Measurements from ENCODE around the gene TPCN2.
"Not testable (repeated sequence)": the region's sequence is repeated elsewhere in the genome, so short reads cannot be mapped to it uniquely, and the experiment has no call there.

TPCN2 gene

DNA sequence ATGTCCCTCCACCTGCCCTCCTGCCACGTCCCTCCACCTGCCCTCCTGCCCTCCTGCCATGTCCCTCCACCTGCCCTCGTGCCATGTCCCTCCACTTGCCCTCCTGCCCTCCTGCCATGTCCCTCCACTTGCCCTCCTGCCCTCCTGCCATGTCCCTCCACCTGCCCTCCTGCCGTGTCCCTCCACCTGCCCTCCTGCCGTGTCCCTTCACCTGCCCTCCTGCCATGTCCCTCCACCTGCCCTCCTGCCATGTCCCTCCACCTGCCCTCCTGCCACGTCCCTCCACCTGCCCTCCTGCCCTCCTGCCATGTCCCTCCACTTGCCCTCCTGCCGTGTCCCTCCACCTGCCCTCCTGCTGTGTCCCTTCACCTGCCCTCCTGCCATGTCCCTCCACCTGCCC, 28.2 kb downstream of the TPCN2 start:
- DNase-seq = not testable (repeated sequence)

DNA sequence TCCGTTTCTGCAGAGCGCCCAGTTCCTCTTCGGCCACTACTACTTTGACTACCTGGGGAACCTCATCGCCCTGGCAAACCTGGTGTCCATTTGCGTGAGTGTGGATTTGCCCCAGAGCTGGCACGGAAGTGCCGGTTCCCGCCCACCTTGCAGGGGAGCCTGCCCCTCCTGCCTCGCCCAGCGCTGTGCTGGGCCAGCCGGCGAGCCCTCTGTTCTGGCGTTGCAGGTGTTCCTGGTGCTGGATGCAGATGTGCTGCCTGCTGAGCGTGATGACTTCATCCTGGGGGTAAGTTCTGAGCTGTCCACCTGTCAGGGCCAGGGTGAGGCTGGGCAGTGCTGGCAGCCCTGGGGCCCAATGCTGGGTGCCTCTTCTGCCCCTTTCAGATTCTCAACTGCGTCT, 29.8 kb downstream of the TPCN2 start:
- DNase-seq = no peak

DNA sequence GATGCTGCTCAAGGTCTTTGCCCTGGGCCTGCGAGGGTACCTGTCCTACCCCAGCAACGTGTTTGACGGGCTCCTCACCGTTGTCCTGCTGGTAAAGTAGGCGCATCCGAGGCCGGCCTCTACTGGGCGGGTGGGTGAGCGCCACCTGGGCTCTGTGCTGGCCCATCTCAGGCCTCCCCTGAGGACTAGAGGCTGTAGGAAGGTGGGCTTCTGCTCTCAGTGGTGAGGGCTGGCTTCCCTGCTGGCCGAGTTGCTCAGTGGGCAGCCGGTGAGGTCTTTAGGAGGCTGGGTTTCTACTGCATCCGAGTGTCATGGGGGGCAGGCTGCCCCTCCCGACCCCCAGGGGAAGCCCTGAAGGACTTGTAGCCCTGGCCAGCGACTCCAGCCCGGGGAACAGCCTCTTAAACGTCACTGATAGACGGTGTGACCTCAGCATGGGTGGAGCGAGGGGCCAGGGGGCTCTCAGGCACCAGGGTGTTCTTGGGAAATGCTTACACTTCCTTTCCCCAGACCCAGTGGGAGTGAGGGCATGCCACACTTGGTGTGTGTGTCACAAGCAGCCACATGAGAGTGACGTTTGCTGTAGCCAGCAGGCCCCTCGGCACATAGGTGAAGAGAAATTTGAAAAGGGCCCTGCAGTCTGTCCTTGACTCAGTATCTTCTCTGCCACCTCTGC, 30.3 kb downstream of the TPCN2 start:
- DNase-seq = no peak

DNA sequence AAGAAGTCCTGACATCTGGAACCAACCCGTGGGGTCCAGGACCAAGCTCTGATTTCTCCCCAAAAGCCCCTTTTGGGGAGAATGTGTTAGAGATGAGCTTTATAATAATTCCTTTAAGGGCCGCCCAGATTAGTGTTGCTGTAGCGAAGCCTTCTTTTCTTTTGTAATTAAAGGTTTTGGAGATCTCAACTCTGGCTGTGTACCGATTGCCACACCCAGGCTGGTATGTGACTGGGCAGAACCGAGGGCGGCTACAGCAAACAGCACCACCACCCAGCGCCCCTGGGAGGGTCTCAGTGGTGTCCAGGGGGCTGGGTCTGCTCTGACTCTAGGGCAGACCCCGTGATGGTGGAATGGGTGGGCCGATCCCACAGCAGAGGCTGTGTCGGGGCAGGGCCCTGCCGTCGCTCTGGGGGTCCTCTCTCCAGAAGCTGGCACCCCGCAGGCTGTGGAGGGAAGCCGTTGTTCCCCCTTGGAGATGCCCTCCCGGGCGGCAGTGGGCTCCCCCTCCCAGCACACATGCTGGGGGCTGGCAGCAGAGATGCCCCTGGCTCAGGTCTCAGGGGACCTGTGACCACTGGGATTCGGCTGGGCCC, 31.0 kb downstream of the TPCN2 start:
- no peak for DNase-seq

DNA sequence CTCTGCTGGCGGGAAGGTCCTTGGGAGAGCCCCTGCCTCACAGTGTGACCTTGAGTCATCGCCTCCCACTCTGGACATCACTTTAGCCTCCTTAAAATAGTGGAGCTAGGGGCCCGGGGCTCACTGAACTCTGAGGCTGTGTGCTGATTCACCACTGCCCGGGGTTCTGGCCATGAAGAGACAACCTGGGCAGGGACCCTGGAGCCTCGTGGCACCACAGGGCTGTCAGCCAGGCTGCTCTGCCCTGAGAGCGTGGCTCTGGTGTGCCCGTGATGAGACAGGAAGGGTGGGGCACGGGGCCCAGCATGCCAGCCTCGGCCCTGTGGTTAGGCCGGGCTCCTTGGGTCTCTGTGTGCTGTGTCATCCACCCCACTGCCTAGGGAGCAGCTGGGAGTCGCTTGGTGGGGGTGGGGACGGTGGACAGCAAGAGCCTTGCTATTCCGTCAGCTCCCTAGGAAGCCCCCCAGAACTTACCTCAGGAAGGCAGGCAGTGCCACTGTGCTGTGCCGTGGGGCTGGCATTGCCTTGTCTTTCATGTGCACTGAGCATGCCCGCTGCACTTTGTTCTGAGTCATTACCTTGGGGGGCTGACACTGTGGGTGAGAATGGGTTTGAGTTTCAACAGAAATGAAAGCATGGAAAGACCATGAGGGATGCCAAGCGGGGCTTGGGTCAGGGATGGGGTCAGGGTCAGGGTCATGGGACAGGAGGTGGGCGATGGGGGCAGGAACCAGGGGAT, 31.7 kb downstream of the TPCN2 start:
- DNase-seq = no peak

DNA sequence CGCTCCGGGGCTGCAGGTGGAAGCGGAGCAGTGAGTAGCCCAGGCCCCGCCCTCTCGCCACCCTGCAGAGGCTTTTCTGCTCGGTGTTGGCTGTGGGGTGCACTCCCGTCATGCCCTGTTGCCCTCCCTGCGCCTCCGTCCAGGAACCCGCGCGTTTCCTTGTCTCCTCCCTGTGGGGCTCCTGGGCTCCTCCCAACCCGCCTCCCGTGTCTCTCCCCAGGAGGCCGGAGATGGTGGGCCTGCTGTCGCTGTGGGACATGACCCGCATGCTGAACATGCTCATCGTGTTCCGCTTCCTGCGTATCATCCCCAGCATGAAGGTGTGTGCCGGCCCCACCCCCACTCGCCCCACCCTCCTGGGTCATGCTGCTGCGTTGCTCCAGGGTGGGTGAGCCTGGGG, 32.4 kb downstream of the TPCN2 start:
- DNase-seq = no peak

DNA sequence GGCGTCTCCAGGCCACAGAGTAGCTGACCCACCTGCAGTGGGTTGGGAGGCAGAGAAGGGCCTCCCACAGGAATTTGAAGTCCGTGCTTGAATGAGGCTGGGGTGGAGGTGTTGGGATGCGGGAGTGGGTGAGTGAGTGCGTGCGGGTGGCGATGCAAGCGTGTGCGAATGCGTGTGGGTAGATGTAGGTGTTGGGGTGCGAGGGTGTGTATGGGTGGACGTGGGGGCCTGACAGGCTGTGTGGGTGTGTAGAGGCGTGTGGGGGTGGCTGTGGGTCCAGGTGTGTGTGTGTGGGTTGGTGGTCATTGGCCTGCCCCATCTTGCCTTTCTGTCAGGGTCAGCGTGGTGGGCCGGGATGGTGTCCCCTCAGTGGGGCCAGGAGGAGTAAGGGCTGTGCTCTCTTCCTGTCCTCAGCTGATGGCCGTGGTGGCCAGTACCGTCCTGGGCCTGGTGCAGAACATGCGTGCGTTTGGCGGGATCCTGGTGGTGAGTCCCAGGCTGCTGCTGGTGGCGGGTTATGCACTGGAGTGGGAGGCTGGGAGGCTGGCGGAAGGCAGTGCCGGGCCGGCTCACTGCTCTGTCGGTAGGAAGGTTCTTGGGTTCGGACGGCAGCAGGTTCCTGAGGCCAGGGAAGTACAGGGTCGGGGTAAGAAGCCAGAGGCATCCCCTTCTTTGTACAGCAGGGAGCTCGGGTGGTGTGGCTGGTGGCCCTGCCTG, 35.0 kb downstream of the TPCN2 start:
- DNase-seq = no peak

DNA sequence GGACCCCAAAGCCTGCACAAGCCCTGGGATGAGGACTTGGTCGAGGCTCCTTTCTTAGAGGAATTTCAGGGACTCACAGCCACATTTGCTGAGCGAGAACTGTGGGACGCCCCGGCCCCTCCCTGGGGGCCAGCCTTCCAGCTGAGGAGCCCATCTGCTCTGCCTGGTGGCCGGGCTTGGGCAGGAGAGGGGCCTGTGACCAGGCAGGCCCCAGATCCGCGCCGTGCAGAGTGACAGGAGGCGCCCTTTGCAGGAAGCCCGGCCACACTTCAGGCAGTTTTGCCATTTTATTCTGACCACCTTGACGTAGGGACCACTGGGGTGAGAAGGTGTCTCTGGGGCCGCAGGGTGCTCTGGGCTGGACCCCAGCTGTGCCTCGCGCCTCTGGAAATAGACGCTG, 35.6 kb downstream of the TPCN2 start:
- no peak for DNase-seq

DNA sequence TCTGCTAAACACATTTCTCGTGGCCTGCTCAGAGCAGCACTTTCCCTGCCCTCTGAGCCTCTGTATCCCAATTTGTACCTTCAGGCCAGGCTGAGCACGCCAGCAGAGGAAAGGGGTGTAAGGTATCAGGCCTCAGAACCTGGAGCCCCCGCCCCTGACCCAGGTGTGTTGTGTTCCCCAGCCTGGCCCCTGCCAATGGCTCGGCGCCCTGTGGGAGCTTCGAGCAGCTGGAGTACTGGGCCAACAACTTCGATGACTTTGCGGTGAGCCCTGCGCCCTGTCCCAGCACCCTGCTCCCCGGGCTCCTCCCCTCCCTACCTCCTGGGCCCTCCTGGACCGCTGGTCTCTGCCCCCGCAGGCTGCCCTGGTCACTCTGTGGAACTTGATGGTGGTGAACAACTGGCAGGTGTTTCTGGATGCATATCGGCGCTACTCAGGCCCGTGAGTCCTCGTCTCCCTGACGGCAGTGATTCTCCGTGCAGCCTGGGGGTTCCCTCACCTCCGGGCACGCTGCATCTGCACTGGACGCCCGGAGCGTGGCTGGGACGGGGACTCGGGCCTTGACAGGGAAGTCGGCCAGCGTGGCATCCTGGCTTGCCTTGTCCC, 36.9 kb downstream of the TPCN2 start:
- no peak for DNase-seq

DNA sequence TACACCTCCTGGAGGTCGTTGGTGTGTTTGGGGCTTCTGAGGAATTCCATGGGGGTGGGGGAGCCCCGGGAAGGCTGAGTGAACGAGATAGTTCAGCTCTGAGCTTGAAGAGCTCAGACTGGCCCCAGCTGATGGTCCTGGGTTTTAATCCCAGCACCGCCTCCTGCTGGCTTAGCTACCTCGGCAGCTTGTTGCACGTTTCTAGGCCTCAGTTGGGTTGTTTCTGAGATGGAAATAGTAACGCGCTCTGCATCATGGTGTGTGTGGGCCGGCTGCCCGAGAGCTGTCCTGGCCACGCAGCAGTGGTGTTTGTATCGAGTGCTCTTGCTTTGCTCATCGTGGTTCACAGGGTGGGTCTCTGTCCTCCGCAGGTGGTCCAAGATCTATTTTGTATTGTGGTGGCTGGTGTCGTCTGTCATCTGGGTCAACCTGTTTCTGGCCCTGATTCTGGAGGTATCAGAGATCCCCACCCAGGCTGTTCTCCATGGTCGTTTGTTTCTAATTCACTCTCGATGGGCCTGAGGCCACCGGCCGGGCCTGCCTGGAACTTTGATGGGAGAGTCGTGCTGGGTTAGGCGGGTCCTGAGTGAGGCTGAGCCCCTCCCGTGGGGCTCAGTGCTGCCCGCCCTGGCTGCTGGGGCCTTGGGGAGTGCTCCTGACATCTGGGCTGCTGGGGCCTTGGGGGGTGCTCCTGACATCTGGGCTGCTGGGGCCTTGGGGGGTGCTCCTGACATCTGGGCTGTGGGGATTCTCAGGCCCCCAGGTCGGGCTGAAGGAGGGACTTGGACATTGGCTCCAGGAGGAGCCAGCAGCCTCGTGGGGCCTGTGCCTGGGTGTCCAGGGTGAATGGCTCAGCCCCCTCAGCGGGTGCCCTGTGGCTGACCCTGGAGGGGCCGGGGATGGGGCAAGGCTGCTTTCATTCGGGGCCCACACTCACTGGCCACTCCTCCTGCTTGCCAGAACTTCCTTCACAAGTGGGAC, 37.7 kb downstream of the TPCN2 start:
- DNase-seq = no peak

DNA sequence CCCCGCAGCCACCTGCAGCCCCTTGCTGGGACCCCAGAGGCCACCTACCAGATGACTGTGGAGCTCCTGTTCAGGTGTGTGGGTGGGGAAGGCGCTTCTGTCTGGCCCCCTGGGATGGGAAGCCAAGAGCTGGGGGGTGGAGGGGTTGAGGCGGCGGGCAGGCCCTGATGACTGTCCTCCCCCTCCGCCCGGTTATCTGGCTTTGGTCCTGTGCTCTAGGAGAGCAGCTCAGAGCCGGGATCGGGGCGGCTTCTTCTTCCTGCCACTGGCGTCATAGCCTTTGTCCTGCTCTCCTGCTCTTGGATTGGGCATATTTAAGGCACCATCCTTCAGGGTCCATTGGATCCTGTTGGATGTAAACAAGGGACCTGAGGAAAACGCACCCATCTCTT, 38.4 kb downstream of the TPCN2 start:
- no peak for DNase-seq

DNA sequence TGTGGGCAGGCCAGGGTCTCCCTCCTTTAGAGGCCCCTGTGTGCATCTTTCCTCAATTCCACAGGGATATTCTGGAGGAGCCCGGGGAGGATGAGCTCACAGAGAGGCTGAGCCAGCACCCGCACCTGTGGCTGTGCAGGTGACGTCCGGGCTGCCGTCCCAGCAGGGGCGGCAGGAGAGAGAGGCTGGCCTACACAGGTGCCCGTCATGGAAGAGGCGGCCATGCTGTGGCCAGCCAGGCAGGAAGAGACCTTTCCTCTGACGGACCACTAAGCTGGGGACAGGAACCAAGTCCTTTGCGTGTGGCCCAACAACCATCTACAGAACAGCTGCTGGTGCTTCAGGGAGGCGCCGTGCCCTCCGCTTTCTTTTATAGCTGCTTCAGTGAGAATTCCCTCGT, 39.1 kb downstream of the TPCN2 start:
- DNase-seq = no peak

DNA sequence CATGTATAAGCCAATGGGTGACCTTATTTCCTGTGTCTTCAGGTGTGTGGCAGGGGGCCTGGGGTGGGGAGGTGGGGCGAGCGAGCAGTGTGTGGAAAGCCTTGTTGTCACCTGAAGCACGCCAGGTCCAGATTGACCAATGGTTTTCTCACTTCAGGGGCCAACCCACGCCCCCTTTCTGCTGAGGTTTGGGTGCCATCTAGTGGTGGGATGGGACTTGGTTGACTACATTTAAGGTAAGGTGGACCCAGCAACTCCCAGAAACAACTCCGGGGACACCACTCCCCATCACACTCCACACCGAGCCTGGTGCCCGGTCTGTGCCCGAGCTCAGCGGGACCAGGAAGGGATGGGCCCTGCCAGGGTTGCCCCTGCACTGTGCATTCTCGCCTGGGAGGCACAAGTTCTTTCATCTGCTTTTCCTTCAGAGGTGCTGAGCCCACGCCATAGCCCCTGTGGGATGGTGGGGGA, 40.0 kb downstream of the TPCN2 start:
- DNase-seq = peak; percentile 29

DNA sequence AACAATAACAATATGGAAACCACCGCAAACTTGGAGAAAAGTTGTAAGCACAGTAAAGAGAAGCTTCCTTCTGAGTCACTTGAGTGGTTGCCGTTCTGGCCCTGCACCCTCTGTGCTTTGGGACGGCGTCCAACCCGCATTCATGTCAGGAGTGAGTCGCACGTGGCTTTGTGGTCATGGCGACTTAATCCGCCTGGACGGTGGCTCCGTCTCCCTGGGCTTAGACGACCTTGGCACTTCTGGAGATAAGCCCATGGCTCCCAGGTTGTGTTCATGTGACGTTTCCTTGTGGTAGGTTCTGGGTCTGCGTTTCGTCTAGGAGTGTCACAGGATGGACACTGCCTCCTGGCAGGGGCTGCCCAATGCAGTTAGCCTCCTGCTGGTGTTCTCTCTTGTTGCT, 40.5 kb downstream of the TPCN2 start:
- DNase-seq = no peak

DNA sequence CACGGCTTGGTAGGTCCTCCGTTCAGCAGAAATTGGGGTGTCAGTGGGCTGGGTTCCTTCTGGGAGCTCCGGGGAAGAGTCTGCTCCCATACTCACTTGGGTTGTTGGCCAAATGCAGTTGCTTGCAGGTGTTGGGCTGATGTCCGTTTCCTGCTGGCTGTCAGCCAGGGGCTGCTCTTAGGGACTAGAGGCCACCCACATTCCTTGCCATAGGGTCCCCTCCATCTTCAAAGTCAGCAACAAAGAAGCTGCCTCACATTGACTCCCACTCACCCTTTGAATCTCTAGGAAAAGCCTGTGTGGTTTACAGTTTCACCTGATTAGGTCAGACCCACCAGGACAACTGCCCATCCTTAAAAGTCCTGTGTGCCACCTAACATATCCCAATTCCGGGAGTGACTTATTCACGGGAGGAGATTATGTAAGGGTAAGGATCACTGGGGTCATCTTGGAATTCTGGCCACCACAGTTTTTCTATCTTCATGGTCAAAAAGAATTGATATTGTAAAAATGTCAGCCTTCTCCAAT, 43.0 kb downstream of the TPCN2 start:
- no peak for DNase-seq

DNA sequence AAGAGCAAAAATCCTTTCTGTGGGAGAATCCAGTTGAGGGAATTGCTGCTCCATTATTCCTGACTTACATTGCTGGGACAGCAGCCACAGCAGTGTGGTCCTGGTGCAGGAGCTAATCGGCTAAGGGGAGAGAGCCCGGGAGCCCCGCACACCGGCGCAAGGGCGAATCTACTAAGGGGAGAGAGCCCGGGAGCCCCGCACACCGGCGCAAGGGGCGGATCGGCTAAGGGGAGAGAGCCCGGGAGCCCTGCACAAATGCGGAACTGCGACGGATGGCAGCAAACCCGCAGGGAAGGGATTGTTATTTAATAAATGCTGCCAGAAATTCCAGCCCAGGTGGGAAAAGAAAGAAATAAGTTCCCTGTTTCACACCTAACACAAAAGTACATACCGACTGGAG, 43.5 kb downstream of the TPCN2 start:
- no peak for DNase-seq

DNA sequence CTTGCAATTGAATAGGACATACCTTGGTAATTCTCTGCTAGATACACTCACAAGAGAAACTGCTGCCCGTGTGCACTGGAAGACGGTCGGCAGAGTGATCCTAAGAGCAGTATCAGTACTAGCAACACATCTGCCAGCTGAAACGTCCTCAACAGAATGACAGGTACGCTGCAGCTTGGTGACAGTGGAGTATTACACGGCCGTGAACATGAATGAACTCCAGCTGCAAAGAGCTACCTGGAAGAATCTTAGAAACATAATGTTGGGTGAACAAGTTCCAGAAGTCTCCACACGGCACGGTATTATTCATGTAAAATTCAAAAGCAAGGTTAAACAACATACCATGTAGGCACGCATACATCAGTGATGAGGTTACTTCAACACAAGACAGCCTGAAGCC, 44.4 kb downstream of the TPCN2 start:
- no peak for DNase-seq

DNA sequence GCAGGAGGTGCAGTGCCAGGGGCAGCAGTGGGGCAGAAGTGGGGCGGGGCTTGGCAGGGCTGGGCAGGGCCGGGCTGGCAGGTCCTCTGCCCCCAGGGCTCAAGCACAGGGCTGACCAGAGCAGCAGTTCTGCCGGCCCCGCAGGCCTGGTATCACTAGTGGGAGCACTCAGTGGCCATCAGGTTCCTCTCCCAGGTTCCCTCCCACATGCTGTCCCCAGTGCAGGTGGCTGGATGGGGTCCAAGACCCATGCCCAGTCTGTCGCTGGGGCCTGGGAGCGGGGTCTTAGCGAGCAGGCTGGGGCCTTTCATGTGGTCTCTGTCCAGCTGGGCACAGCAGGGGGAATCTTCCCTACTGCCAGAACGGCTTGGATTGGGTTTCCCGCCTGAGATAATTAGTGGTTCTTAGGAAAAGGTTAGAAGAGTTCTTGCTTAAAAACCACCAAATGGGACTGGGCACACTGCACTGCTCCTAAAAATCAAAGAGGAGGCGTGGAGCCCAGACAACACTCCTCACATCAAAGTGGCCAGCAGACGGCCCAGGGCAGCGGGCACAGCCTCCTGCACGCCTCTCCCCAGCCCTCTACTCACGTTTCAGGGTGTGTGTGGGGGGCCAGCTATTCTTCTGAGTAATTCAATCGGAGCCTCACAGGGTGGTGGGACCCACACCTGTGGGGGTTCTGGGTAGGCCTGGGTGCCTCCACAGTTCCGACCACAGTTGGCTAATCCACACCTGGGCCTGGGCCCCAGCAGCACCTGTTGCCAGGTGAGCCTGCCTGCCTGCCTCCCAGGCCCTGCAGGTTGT, 45.6 kb downstream of the TPCN2 start:
- no peak for DNase-seq

DNA sequence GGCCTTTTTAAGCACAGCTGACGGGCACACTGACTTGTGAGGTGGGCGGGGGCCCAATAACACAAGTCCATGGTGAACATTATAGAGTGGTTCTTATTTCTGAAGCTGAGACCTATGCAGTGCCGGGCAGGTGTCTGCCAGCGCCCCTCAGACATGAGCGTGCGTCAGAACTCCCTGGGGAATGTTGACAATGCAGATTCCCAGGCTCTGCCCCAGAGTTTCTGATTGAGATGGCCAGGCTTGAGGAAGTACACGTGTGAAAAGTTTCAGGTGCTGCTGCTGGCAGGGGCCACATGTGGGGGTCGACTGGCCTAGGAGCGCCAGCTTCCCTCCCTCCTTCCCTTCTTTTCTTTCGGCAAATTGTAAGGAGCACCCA, 46.2 kb downstream of the TPCN2 start:
- DNase-seq = no peak

DNA sequence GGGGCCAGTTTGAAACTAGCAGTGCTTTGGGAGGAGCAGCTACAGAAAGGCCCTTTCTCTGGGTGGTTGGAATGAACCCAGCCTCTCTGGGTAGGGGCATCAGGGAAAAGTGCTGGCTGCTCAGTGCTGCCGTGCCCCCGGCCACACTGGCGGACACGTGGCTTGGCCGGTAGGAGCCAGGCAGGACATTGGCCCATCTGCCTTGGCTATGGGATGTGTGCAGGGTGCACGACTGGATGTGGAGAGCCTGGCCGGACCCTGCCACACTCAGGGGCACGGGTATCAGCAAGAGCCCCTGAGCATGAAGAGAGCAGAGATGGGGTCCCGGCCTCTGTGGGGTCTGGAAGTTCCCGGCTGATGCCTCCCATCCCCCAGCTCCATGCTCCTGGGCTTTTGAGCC, 46.6 kb downstream of the TPCN2 start:
- no peak for DNase-seq

DNA sequence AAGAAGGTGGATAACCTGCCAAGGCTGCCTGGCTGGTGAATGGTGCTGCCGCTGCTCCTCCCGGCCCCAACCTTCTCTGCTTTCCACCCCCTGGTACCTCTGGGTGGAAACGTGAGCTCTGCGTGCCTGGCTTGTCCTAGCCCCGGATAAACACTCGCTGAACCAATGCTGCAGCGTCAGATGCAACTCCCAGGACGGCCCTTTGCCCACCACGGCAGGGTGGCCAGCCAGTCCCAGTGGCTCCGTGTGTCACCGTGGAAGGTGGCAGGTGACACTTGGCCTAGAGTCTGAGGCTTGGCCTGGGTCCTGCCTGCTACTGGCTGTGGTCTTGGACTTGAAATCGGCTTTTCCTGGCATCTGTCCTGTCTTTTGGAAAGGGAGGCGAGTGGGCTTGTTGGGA, 47.7 kb downstream of the TPCN2 start:
- no peak for DNase-seq
